GM18505 (cell line): ENCODE data around the gene GET4.
"Not testable (repeated sequence)": the region's sequence is repeated elsewhere in the genome, so short reads cannot be mapped to it uniquely, and the experiment has no call there.

ENCODE experiments used
- ATAC-seq: cut with Tn5 transposase; IDR thresholded peaks from one replicate; pipeline ENCODE4 v1.9.1; 2021; ENCODE audit not compliant: unreplicated experiment
- POLR2A ChIP-seq: IDR thresholded peaks from 4 replicates; pipeline ENCODE4 v1.6.1; 2011; ENCODE audit warnings: borderline replicate concordance; ENCODE audit not compliant: insufficient read depth, insufficient read length; ENCODE audit errors: extremely low read depth

GET4 gene

GRCh38 chr7:939843-940242, 63.5 kb downstream of the GET4 start:
- TF ChIP-seq POLR2A: no peak
- no peak for ATAC-seq

GRCh38 chr7:940599-941408, 64.5 kb downstream of the GET4 start:
- TF ChIP-seq POLR2A: no peak
- no peak for ATAC-seq

- not testable (repeated sequence) for ATAC-seq
Measured at GRCh38 chr7:943793-944192, 67.4 kb downstream of the GET4 start.

GRCh38 chr7:944744-945143, 68.4 kb downstream of the GET4 start:
- TF ChIP-seq POLR2A: no peak
- ATAC-seq: no peak

- ATAC-seq: no peak
- TF ChIP-seq POLR2A: no peak
Measured at GRCh38 chr7:945147-945555, 68.8 kb downstream of the GET4 start.

GRCh38 chr7:945556-946255, 69.4 kb downstream of the GET4 start:
- ATAC-seq: no peak
- TF ChIP-seq POLR2A: no peak
